ENCODE results near the gene ACACB.

Gene ACACB

GRCh38 chr12:109115758-109116610 lies at the start of gene ACACB:
Gene ACACB, plus strand, starts transcription at chr12:109116587. Its CDS starts 22,819 bp downstream, at chr12:109139406.
- no peak for DNase-seq (ENCODE audit: low read depth)

GRCh38 chr12:109069307-109070271 lies 46.8 kb upstream of the ACACB start:
- DNase-seq (ENCODE audit: low read depth), result no peak

- no peak for DNase-seq (ENCODE audit: low read depth)
Observed at GRCh38 chr12:109074866-109075265, 41.5 kb upstream of the ACACB start.

GRCh38 chr12:109082751-109083150 lies 33.6 kb upstream of the ACACB start:
- no peak for DNase-seq (ENCODE audit: low read depth)

- no peak for DNase-seq (ENCODE audit: low read depth)
Observed at GRCh38 chr12:109084425-109084824, 32.0 kb upstream of the ACACB start.

- no peak for DNase-seq (ENCODE audit: low read depth)
Observed at GRCh38 chr12:109085590-109085989, 30.8 kb upstream of the ACACB start.

GRCh38 chr12:109087250-109087649 lies 29.1 kb upstream of the ACACB start:
- no peak for DNase-seq (ENCODE audit: low read depth)

GRCh38 chr12:109088818-109089217 lies 27.6 kb upstream of the ACACB start:
- DNase-seq (ENCODE audit: low read depth), result no peak

GRCh38 chr12:109089683-109090082 lies 26.7 kb upstream of the ACACB start:
- DNase-seq (ENCODE audit: low read depth), result no peak

- DNase-seq (ENCODE audit: low read depth), result no peak
Observed at GRCh38 chr12:109092497-109093021, 23.8 kb upstream of the ACACB start.

GRCh38 chr12:109093022-109093918 lies 23.1 kb upstream of the ACACB start, which contains the start of gene ALKBH2:
Gene ALKBH2, minus strand, starts transcription at chr12:109093472. Its CDS starts 686 bp downstream, at chr12:109092786.
- DNase-seq (ENCODE audit: low read depth), result peak; percentile 93

GRCh38 chr12:109097140-109097434 lies 19.3 kb upstream of the ACACB start:
- DNase-seq (ENCODE audit: low read depth), result no peak

GRCh38 chr12:109097435-109098182 lies 18.8 kb upstream of the ACACB start, which contains the start of gene UNG:
Gene UNG, plus strand, starts transcription at chr12:109097597. Its CDS starts 83 bp downstream, at chr12:109097680.
- DNase-seq (ENCODE audit: low read depth), result peak; percentile 95

GRCh38 chr12:109098183-109098604 lies 18.2 kb upstream of the ACACB start:
- DNase-seq (ENCODE audit: low read depth), result no peak

- no peak for DNase-seq (ENCODE audit: low read depth)
Observed at GRCh38 chr12:109098651-109099050, 17.7 kb upstream of the ACACB start.

GRCh38 chr12:109099431-109100020 lies 16.9 kb upstream of the ACACB start:
- DNase-seq (ENCODE audit: low read depth), result no peak

- no peak for DNase-seq (ENCODE audit: low read depth)
Observed at GRCh38 chr12:109100741-109101140, 15.6 kb upstream of the ACACB start.

- no peak for DNase-seq (ENCODE audit: low read depth)
Observed at GRCh38 chr12:109102491-109102890, 13.9 kb upstream of the ACACB start.

- no peak for DNase-seq (ENCODE audit: low read depth)
Observed at GRCh38 chr12:109105176-109105575, 11.2 kb upstream of the ACACB start.

- no peak for DNase-seq (ENCODE audit: low read depth)
Observed at GRCh38 chr12:109109746-109110350, 6.5 kb upstream of the ACACB start.

Data from activated T-helper 9 cell treated with anti-CD3 and anti-CD28 coated beads, Interleukin-2, amount 50 U/mL, for 16 hours (primary cell).